HCT116 (cell line): ENCODE data around the gene ZNF730.

ENCODE experiments used
- EZH2 ChIP-seq: fragments of 200-600 bp; sonication (generic); IDR thresholded peaks from 2 replicates; pipeline ENCODE4 v1.6.1; 2017; ENCODE audit warnings: antibody characterized with exemption, mixed run types
- POLR2A ChIP-seq: IDR thresholded peaks from 2 replicates; pipeline ENCODE4 v1.7.0; 2011; ENCODE audit warnings: borderline replicate concordance; ENCODE audit not compliant: insufficient read depth, insufficient read length; ENCODE audit errors: extremely low read depth
- POLR2AphosphoS5 ChIP-seq: IDR thresholded peaks from 2 replicates; pipeline ENCODE4 v1.6.1; 2011; ENCODE audit warnings: mild to moderate bottlenecking, low read depth, low read length, moderate library complexity
- SIN3A ChIP-seq: IDR thresholded peaks from 2 replicates; pipeline ENCODE4 v1.6.1; 2012; ENCODE audit warnings: low read depth
- TCF7L2 ChIP-seq: IDR thresholded peaks from 2 replicates; pipeline ENCODE4 v1.7.0; 2011; ENCODE audit warnings: borderline replicate concordance, inconsistent platforms; ENCODE audit not compliant: insufficient read depth, insufficient read length; ENCODE audit errors: extremely low read depth
- TF ChIP-seq, protein P1 (sequence below): IDR thresholded peaks from 2 replicates; pipeline ENCODE4 v1.6.1; 2012
- TF ChIP-seq, protein P2 (sequence below): IDR thresholded peaks from 2 replicates; pipeline ENCODE4 v1.6.1; 2012
- TF ChIP-seq, protein P3 (sequence below), 3 experiments: fragments of 200-600 bp in 1 of 3; sonication (generic) in 1 of 3; IDR thresholded peaks in 2 of 3; conservative IDR thresholded peaks in 1 of 3; 2 replicates each; pipeline ENCODE4 v1.5.1; 2012 to 2017; ENCODE audit warnings: low read depth in 2 of 3, low read length in 2 of 3, antibody characterized with exemption in 1 of 3, borderline replicate concordance in 1 of 3, control low read depth in 1 of 3, mild to moderate bottlenecking in 1 of 3, mixed read lengths in 1 of 3, mixed run types in 1 of 3, moderate library complexity in 1 of 3; ENCODE audit not compliant: insufficient read depth in 1 of 3

GRCh38 chr19:23160766-23161165 is 43.9 kb downstream of the ZNF730 start:
- TF ChIP-seq, protein P1, sequence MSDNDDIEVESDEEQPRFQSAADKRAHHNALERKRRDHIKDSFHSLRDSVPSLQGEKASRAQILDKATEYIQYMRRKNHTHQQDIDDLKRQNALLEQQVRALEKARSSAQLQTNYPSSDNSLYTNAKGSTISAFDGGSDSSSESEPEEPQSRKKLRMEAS: no peak
- TF ChIP-seq, protein P2, sequence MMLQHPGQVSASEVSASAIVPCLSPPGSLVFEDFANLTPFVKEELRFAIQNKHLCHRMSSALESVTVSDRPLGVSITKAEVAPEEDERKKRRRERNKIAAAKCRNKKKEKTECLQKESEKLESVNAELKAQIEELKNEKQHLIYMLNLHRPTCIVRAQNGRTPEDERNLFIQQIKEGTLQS: no peak
- no peak for TF ChIP-seq POLR2AphosphoS5
- TF ChIP-seq SIN3A: no peak
- TF ChIP-seq, protein P3, sequence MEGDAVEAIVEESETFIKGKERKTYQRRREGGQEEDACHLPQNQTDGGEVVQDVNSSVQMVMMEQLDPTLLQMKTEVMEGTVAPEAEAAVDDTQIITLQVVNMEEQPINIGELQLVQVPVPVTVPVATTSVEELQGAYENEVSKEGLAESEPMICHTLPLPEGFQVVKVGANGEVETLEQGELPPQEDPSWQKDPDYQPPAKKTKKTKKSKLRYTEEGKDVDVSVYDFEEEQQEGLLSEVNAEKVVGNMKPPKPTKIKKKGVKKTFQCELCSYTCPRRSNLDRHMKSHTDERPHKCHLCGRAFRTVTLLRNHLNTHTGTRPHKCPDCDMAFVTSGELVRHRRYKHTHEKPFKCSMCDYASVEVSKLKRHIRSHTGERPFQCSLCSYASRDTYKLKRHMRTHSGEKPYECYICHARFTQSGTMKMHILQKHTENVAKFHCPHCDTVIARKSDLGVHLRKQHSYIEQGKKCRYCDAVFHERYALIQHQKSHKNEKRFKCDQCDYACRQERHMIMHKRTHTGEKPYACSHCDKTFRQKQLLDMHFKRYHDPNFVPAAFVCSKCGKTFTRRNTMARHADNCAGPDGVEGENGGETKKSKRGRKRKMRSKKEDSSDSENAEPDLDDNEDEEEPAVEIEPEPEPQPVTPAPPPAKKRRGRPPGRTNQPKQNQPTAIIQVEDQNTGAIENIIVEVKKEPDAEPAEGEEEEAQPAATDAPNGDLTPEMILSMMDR (IDR thresholded peaks at IDR 0.05 in 2 of 3, conservative IDR thresholded peaks at IDR 0.05 in 1 of 3; ENCODE audit: borderline replicate concordance in 1 of 3, insufficient read depth in 1 of 3, low read depth in 2 of 3, low read length in 2 of 3): no peak
- no peak for TF ChIP-seq POLR2A
- TF ChIP-seq EZH2: no peak
- TF ChIP-seq TCF7L2: no peak
